Measurements from ENCODE around the gene CSTB. TPM values are rescaled to one million over a fixed set of nuclear protein-coding genes. Genes with fewer than 3 reads are reported as not detected.

Gene CSTB
- total and polyA plus RNA-seq, 2 of the 8 experiments (the other 6 are each of a cell fraction or from before 2014, with no cell fraction given): 53.8 to 64.1 TPM

DNA sequence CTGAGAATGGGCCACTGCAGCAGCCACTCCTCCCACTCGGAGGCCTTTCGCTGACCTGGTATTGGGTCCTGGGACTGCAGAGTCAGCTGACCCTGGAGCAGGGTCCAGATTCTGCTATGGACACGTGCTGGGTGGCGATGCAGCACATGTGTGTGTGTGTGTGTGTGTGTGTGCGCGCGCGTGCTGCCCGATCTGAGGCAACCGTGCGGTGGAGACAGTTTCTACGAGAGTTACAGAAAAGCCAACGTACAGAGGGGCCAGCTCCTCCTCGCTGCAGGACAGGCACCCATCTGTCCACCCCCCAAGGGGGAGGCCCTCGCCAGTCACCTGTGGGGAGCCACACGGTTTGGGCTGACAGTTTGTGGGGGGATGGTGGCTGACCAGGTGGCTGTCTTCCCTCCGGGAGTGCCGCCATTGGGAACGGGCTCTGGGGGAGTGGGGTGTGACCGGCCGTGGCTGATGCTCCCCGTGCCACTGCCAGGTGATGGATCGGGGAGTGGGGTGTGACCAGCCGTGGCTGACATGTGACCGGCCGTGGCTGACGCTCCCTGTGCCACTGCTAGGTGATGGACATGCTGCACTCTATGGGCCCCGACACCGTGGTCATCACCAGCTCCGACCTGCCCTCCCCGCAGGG is 24.0 kb downstream of the CSTB start (continued):
- no peak for TF ChIP-seq RXRA (IDR thresholded peaks at IDR 0.05; ENCODE audit: insufficient read depth, low read depth, low read length)
- no peak for TF ChIP-seq HDAC6 (IDR thresholded peaks at IDR 0.05; ENCODE audit: low read depth, low read length)
- TF ChIP-seq CBX5 (IDR thresholded peaks at IDR 0.05; ENCODE audit: low read depth, low read length): no peak
- TF ChIP-seq CREB1 (IDR thresholded peaks at IDR 0.05): no peak
